H1 (cell line): Measurements from ENCODE around the gene KLHL9. TPM values are rescaled to one million over a fixed set of nuclear protein-coding genes. Genes with fewer than 3 reads are reported as not detected.

Experiments used
- CTCF ChIA-PET: fragments of 300-600 bp; sonication (Branson Sonifier 250); formaldehyde crosslinking; loops from one replicate; lab custom pipeline; 2021; ENCODE audit not compliant: partially characterized antibody; lab: Charles Lee
- POLR2A ChIA-PET: fragments of 300-600 bp; sonication (Branson Sonifier 250); formaldehyde crosslinking; loops from one replicate; lab custom pipeline; 2021; ENCODE audit warnings: inconsistent platforms; ENCODE audit not compliant: partially characterized antibody; lab: Charles Lee
- DNase-seq, 2 experiments: peaks; one replicate each; pipeline versions ENCODE4 v3.0.0 to v3.0.0-alpha.2; 2010 to 2022; ENCODE audit warnings: low spot score in 2 of 2, low read depth in 1 of 2, mixed read lengths in 1 of 2
- FAIRE-seq: peaks from 2 replicates; lab custom pipeline; 2011; peaks lifted over from hg19 to GRCh38; lab: Jason Lieb, UNC
- H2AFZ ChIP-seq: 2 replicates; pipeline ENCODE4 v1.8.1; 2012; ENCODE audit warnings: low read length, inconsistent platforms
- H2AK5ac ChIP-seq: 2 replicates; pipeline ENCODE4 v1.6.1; 2013; ENCODE audit warnings: low read depth, low read length
- H2BK120ac ChIP-seq: replicated peaks from 2 replicates; pipeline ENCODE3; 2013; ENCODE audit warnings: low read depth, low read length, inconsistent platforms
- H2BK12ac ChIP-seq: 2 replicates; pipeline ENCODE4 v1.6.1; 2013; ENCODE audit warnings: low read depth, low read length
- H2BK15ac ChIP-seq: 2 replicates; pipeline ENCODE4 v1.6.1; 2013; ENCODE audit warnings: low read length
- H2BK20ac ChIP-seq: 2 replicates; pipeline ENCODE4 v1.6.1; 2013; ENCODE audit warnings: low read length
- H2BK5ac ChIP-seq: 2 replicates; pipeline ENCODE4 v1.6.1; 2013; ENCODE audit warnings: low read depth, low read length
- H3K14ac ChIP-seq: 2 replicates; pipeline ENCODE4 v1.6.1; 2013; ENCODE audit warnings: inconsistent platforms; ENCODE audit not compliant: insufficient read length
- H3K18ac ChIP-seq: 2 replicates; pipeline ENCODE4 v1.6.1; 2013; ENCODE audit warnings: low read length; ENCODE audit errors: extremely low read depth
- H3K23ac ChIP-seq: 2 replicates; pipeline ENCODE4 v1.6.1; 2013; ENCODE audit warnings: inconsistent platforms; ENCODE audit not compliant: insufficient read length
- H3K23me2 ChIP-seq: 2 replicates; pipeline ENCODE4 v1.6.1; 2013; ENCODE audit warnings: low read depth, low read length
- H3K27ac ChIP-seq: 2 replicates; pipeline ENCODE4 v1.6.1; 2011; ENCODE audit warnings: low read depth, low read length, inconsistent platforms
- H3K27me3 ChIP-seq, 4 experiments: replicated peaks in 1 of 4; 1 replicate in 1 of 4; 2 replicates in 3 of 4; pipeline versions ENCODE4 v1.6.1 to v1.8.1; 2011 to 2013; ENCODE audit warnings: low read length in 3 of 4, mild to moderate bottlenecking in 3 of 4, inconsistent platforms in 2 of 4, mixed read lengths in 2 of 4, moderate library complexity in 1 of 4; ENCODE audit not compliant: control insufficient read depth in 3 of 4, insufficient read depth in 3 of 4; ENCODE audit errors: extremely low read depth in 1 of 4
- H3K36me3 ChIP-seq, 4 experiments: 2 replicates each; pipeline versions ENCODE4 v1.6.1 to v1.8.1; 2011 to 2013; ENCODE audit warnings: mild to moderate bottlenecking in 4 of 4, low read length in 3 of 4, moderate library complexity in 2 of 4, control low read depth in 1 of 4, inconsistent platforms in 1 of 4; ENCODE audit not compliant: insufficient read depth in 4 of 4, control insufficient read depth in 2 of 4
- H3K4ac ChIP-seq: replicated peaks from 2 replicates; pipeline ENCODE3; 2013; ENCODE audit warnings: low read length, low read depth, mixed read lengths, inconsistent platforms; ENCODE audit not compliant: insufficient read length
- H3K4me1 ChIP-seq, 4 experiments: replicated peaks in 1 of 4; 1 replicate in 1 of 4; 2 replicates in 3 of 4; pipeline versions ENCODE4 v1.6.1 to v1.8.1; 2011 to 2013; ENCODE audit warnings: low read length in 3 of 4, inconsistent platforms in 2 of 4, mixed read lengths in 1 of 4; ENCODE audit not compliant: insufficient read depth in 4 of 4, control insufficient read depth in 3 of 4
- H3K4me2 ChIP-seq, 2 experiments: 2 replicates each; pipeline versions ENCODE4 v1.6.1 to v1.8.1; 2011 to 2013; ENCODE audit warnings: low read depth in 2 of 2, low read length in 2 of 2, control low read depth in 1 of 2, inconsistent platforms in 1 of 2, mild to moderate bottlenecking in 1 of 2; ENCODE audit not compliant: insufficient read depth in 1 of 2
- H3K4me3 ChIP-seq, 4 experiments: fragments of 200-600, 300-600 bp in 1 of 4; sonication (generic), shearing (Covaris generic), sonication (Bioruptor Twin) in 1 of 4; 2 replicates each; pipeline versions ENCODE4 v1.5.1 to v1.8.1; 2011 to 2016; ENCODE audit warnings: low read length in 4 of 4, low read depth in 3 of 4, control low read depth in 2 of 4, inconsistent platforms in 2 of 4, mild to moderate bottlenecking in 2 of 4, mixed read lengths in 1 of 4, moderate library complexity in 1 of 4; ENCODE audit not compliant: insufficient read depth in 2 of 4; ENCODE audit errors: extremely low read depth in 1 of 4
- H3K56ac ChIP-seq: replicated peaks from 2 replicates; pipeline ENCODE3; 2013; ENCODE audit warnings: low read depth, mild to moderate bottlenecking, mixed read lengths, low read length, inconsistent platforms; ENCODE audit not compliant: insufficient read length
- H3K79me1 ChIP-seq: 2 replicates; pipeline ENCODE4 v1.6.1; 2013; ENCODE audit warnings: low read depth, low read length, control low read depth
- H3K79me2 ChIP-seq, 2 experiments: 2 replicates each; pipeline versions ENCODE4 v1.6.1 to v1.8.1; 2012 to 2013; ENCODE audit warnings: low read length in 2 of 2, mild to moderate bottlenecking in 2 of 2, inconsistent platforms in 1 of 2; ENCODE audit not compliant: insufficient read depth in 2 of 2, control insufficient read depth in 1 of 2
- H3K9ac ChIP-seq, 4 experiments: replicated peaks in 1 of 4; 1 replicate in 1 of 4; 2 replicates in 3 of 4; pipeline versions ENCODE4 v1.6.1 to v1.8.1; 2011 to 2013; ENCODE audit warnings: low read depth in 3 of 4, low read length in 3 of 4, control low read depth in 2 of 4, mild to moderate bottlenecking in 2 of 4, moderate library complexity in 2 of 4, inconsistent platforms in 1 of 4; ENCODE audit errors: extremely low read depth in 1 of 4
- H3K9me3 ChIP-seq, 2 experiments: 2 replicates each; pipeline versions ENCODE4 v1.6.1 to v1.8.1; 2012 to 2013; ENCODE audit warnings: mild to moderate bottlenecking in 2 of 2, moderate library complexity in 2 of 2, control low read depth in 1 of 2, inconsistent platforms in 1 of 2, low read depth in 1 of 2, low read length in 1 of 2, mixed read lengths in 1 of 2; ENCODE audit not compliant: insufficient read depth in 2 of 2
- H4K20me1 ChIP-seq, 2 experiments: replicated peaks in 1 of 2; 2 replicates each; pipeline versions ENCODE3 to v1.8.1; 2011 to 2013; ENCODE audit warnings: inconsistent platforms in 2 of 2, low read length in 2 of 2, mild to moderate bottlenecking in 1 of 2; ENCODE audit not compliant: insufficient read depth in 2 of 2, control insufficient read depth in 1 of 2
- H4K5ac ChIP-seq: 2 replicates; pipeline ENCODE4 v1.6.1; 2013; ENCODE audit warnings: low read length, low read depth, mixed read lengths, inconsistent platforms; ENCODE audit not compliant: insufficient read length
- H4K8ac ChIP-seq: 2 replicates; pipeline ENCODE4 v1.8.0; 2013; ENCODE audit warnings: mild to moderate bottlenecking, moderate library complexity, low read length, inconsistent platforms; ENCODE audit not compliant: insufficient read depth; ENCODE audit errors: extremely low read depth
- H4K91ac ChIP-seq: replicated peaks from 2 replicates; pipeline ENCODE3; 2013; ENCODE audit warnings: low read length, mixed read lengths, inconsistent platforms; ENCODE audit not compliant: insufficient read length
- ASH2L ChIP-seq: fragments of 200-600, 300-600 bp; sonication (generic); IDR thresholded peaks from one replicate; pipeline ENCODE4 v1.7.1; 2017; ENCODE audit warnings: low read length
- CBX5 ChIP-seq: fragments of 300-800, 300-1000 bp; sonication (generic); IDR thresholded peaks from 2 replicates; pipeline ENCODE4 v1.7.1; 2016; ENCODE audit warnings: antibody characterized with exemption, low read length, low read depth
- CHD1 ChIP-seq: IDR thresholded peaks from 2 replicates; pipeline ENCODE4 v1.6.1; 2012; ENCODE audit warnings: low read depth, low read length, improper control_type of control experiment
- CHD2 ChIP-seq: IDR thresholded peaks from 2 replicates; pipeline ENCODE4 v1.6.1; 2012; ENCODE audit warnings: low read length, improper control_type of control experiment
- EGR1 ChIP-seq: IDR thresholded peaks from 2 replicates; pipeline ENCODE4 v1.6.1; 2011; ENCODE audit warnings: low read depth, low read length, borderline replicate concordance
- EZH2 ChIP-seq: fragments of 200-600 bp; sonication (generic); IDR thresholded peaks from 2 replicates; pipeline ENCODE4 v1.7.1; 2012; ENCODE audit warnings: low read depth, mild to moderate bottlenecking, moderate library complexity, low read length, inconsistent platforms; ENCODE audit not compliant: severe bottlenecking
- GTF2F1 ChIP-seq: IDR thresholded peaks from 2 replicates; pipeline ENCODE4 v1.6.1; 2012; ENCODE audit warnings: low read depth, low read length, improper control_type of control experiment, borderline replicate concordance
- KDM5A ChIP-seq: fragments of 200-600 bp; IDR thresholded peaks from 2 replicates; pipeline ENCODE4 v1.7.1; 2012; ENCODE audit warnings: mild to moderate bottlenecking, low read length, inconsistent platforms, mixed read lengths
- SIN3A ChIP-seq, 2 experiments: IDR thresholded peaks in 1 of 2; conservative IDR thresholded peaks in 1 of 2; 2 replicates each; pipeline ENCODE4 v1.6.1; 2011 to 2012; ENCODE audit warnings: low read length in 2 of 2, improper control_type of control experiment in 1 of 2, low read depth in 1 of 2, mild to moderate bottlenecking in 1 of 2
- SIRT6 ChIP-seq: IDR thresholded peaks from one replicate; pipeline ENCODE4 v1.7.1; 2012; ENCODE audit warnings: low read length, inconsistent platforms
- SUZ12 ChIP-seq: fragments of 200-600 bp; sonication (generic); IDR thresholded peaks from 2 replicates; pipeline ENCODE4 v1.6.1; 2012; ENCODE audit warnings: mild to moderate bottlenecking, inconsistent platforms, low read length, moderate library complexity, mixed read lengths
- USF2 ChIP-seq: IDR thresholded peaks from 2 replicates; pipeline ENCODE4 v1.6.1; 2011; ENCODE audit warnings: low read length, improper control_type of control experiment
- ZNF274 ChIP-seq: IDR thresholded peaks from 2 replicates; pipeline ENCODE4 v1.7.0; 2012; ENCODE audit warnings: low read length, borderline replicate concordance; ENCODE audit errors: extremely low read depth
- WGBS, 2 experiments: shearing (Covaris generic) in 1 of 2; methylation state at CpG; one replicate each; pipeline versions ENCODE4 v1.1.6 to v1.1.7; 2013 to 2015; ENCODE audit warnings: low lambda C conversion rate in 2 of 2, mixed read lengths in 2 of 2, inconsistent platforms in 1 of 2, low coverage in 1 of 2, missing lambda C conversion rate in 1 of 2; ENCODE audit not compliant: insufficient replicate concordance in 2 of 2, insufficient coverage in 1 of 2, insufficient read length in 1 of 2; ENCODE audit errors: extremely low coverage in 1 of 2, missing lambda C conversion rate in 1 of 2; 5-methylcytosine and 5-hydroxymethylcytosine counted together
- polyA plus RNA-seq, 7 experiments: library from polyadenylated mRNA; depleted of rRNA in 3 of 7; stranded (reverse) in 5 of 7; unstranded in 2 of 7; fragments of >200 nt in 5 of 7; fragments of 200-250 nt in 2 of 7; gene quantifications; 1 replicate in 5 of 7; 2 replicates in 1 of 7; 4 replicates in 1 of 7; pipeline versions ENCODE4 v1.2.1 to v1.2.3, GENCODE V29; 2011 to 2013; ENCODE audit warnings: missing spikeins in 2 of 7, mixed read lengths in 2 of 7
- total RNA-seq: library from RNA; stranded (reverse); fragmentation: NEBNext Ultra II Directional; extraction: Animal tissue kit (Norgen Biotek cat#: 25700); gene quantifications from 2 replicates; pipeline ENCODE4 v1.2.1, GENCODE V29; 2021

The KLHL9 gene
- total and polyA plus RNA-seq, 2 of the 8 experiments (the other 6 are each of a cell fraction or from before 2014, with no cell fraction given), result 4.9 to 15.7 TPM

DNA sequence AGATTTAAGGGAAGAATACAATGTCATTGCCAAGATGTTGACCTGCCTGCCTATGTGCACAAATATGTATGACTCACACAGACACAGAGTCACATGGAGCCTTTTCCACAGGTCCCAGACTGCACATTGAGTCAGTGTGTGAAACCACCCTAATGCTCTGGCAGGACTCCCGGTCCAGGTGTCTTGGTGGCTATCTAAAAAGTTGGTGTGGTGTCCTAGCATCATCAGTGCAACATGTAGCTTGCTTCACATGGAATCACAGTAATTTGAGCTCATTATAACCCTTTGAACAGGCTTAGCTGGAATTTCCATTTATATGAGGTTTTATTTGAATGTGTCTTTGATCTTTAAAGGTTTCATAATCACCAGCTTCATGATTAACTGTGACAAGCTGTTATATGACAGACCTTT is 40.8 kb downstream of the KLHL9 start:
- no peak overlapping the region for H3K23ac ChIP-seq
- no peak overlapping the region for H3K56ac ChIP-seq
- POLR2A ChIA-PET, result no interaction called here
- H2BK20ac ChIP-seq, result no peak overlapping the region
- H3K9ac ChIP-seq, result no peak overlapping the region
- H3K79me1 ChIP-seq, result no peaks in the 10 kb centered on the region
- H3K79me2 ChIP-seq, result no peaks in the 10 kb centered on the region
- no peak overlapping the region for H3K4me3 ChIP-seq
- no peak overlapping the region for H2BK5ac ChIP-seq
- CTCF ChIA-PET, result interaction anchor here (0.6 to 1.3 kb wide), 4 partner anchors 24 to 161 kb away, joined by 3 to 4 read pairs (median 4); no protein-coding TSS in a partner anchor
- H2BK15ac ChIP-seq, result no peak overlapping the region
- no peak overlapping the region for H4K8ac ChIP-seq
- no peak overlapping the region for H2BK12ac ChIP-seq
- H3K9me3 ChIP-seq, result no peaks in the 10 kb centered on the region
- 91% methylated on average over 1 of the region's 1 CpG; no CpG with 5 or more reads in 1 of the 2 experiments for WGBS, 2 experiments
- no peak overlapping the region for H2AFZ ChIP-seq
- H3K14ac ChIP-seq, result no peak overlapping the region
- FAIRE-seq, result no peak
- H4K91ac ChIP-seq, result no peak overlapping the region
- H3K36me3 ChIP-seq, result no peaks in the 10 kb centered on the region
- no peak overlapping the region for H4K5ac ChIP-seq
- no peaks in the 10 kb centered on the region for H3K27me3 ChIP-seq
- no peak overlapping the region for H3K4ac ChIP-seq
- DNase-seq, result no peak
- no peaks in the 10 kb centered on the region for H3K23me2 ChIP-seq
- H2AK5ac ChIP-seq, result no peak overlapping the region
- no peak overlapping the region for H3K27ac ChIP-seq
- no peaks in the 10 kb centered on the region for H4K20me1 ChIP-seq
- H3K18ac ChIP-seq, result no peak overlapping the region
- H2BK120ac ChIP-seq, result no peak overlapping the region
- H3K4me1 ChIP-seq, result no peaks in the 10 kb centered on the region
- H3K4me2 ChIP-seq, result no peak overlapping the region
- TF ChIP-seq EGR1 (no peak), ZNF274 (no peak), GTF2F1 (no peak), SIN3A (conservative IDR thresholded peaks at IDR 0.05 in 1 of 2, IDR thresholded peaks at IDR 0.05 in 1 of 2; ENCODE audit: low read depth in 1 of 2, low read length in 2 of 2) (no peak), SUZ12 (no peak), CHD1 (no peak), CBX5 (no peak), CHD2 (no peak), KDM5A (no peak), SIRT6 (no peak), EZH2 (no peak), USF2 (no peak), ASH2L (no peak)
